IMR-90 (cell line): ENCODE measurements around the gene VAV1.

ENCODE experiments used
- CEBPB ChIP-seq: IDR thresholded peaks from 2 replicates; pipeline ENCODE4 v1.6.1; 2012; ENCODE audit warnings: low read depth, low read length, improper control_type of control experiment
- MAFK ChIP-seq: IDR thresholded peaks from 2 replicates; pipeline ENCODE4 v1.6.1; 2012; ENCODE audit warnings: low read depth, low read length, improper control_type of control experiment
- MXI1 ChIP-seq: IDR thresholded peaks from 2 replicates; pipeline ENCODE4 v1.6.1; 2012; ENCODE audit warnings: low read depth, mild to moderate bottlenecking, low read length, moderate library complexity, borderline replicate concordance
- NFE2L2 ChIP-seq: fragments of 150-350 bp; IDR thresholded peaks from 2 replicates; pipeline ENCODE4 v1.6.1; 2016; ENCODE audit warnings: low read depth, mild to moderate bottlenecking, low read length
- POLR2A ChIP-seq: IDR thresholded peaks from 2 replicates; pipeline ENCODE4 v1.6.1; 2012; ENCODE audit warnings: mild to moderate bottlenecking, low read depth, low read length
- TF ChIP-seq, protein P1 (sequence below): conservative IDR thresholded peaks from 2 replicates; pipeline ENCODE4 v1.5.1; 2012; ENCODE audit warnings: mild to moderate bottlenecking, low read depth, low read length, improper control_type of control experiment

DNA sequence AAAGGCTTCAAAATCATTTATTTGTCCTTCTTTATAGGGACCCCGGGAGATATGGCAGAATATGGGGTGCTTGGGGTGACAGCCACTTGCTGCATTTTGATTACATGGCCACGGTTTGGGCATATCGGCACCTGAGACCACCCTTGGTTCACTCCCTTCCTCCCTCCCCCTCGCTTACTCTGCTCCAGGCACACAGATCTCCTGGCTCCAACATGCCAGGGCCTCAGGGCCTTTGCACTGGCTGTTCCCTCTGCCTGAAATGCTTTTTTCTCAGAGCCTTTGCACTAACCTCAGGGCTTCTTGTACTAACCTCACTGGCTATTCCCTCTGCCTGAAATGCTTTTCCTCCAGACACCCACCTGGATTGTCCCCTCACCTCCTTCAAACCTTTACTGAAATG, 23.8 kb downstream of the VAV1 start:
- TF ChIP-seq, protein P1, sequence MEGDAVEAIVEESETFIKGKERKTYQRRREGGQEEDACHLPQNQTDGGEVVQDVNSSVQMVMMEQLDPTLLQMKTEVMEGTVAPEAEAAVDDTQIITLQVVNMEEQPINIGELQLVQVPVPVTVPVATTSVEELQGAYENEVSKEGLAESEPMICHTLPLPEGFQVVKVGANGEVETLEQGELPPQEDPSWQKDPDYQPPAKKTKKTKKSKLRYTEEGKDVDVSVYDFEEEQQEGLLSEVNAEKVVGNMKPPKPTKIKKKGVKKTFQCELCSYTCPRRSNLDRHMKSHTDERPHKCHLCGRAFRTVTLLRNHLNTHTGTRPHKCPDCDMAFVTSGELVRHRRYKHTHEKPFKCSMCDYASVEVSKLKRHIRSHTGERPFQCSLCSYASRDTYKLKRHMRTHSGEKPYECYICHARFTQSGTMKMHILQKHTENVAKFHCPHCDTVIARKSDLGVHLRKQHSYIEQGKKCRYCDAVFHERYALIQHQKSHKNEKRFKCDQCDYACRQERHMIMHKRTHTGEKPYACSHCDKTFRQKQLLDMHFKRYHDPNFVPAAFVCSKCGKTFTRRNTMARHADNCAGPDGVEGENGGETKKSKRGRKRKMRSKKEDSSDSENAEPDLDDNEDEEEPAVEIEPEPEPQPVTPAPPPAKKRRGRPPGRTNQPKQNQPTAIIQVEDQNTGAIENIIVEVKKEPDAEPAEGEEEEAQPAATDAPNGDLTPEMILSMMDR, result no peak
- no peak for TF ChIP-seq POLR2A
- no peak for TF ChIP-seq CEBPB
- TF ChIP-seq NFE2L2, result no peak
- no peak for TF ChIP-seq MAFK
- TF ChIP-seq MXI1, result no peak
